Nephron progenitor cell (in vitro differentiated cells): ENCODE data around the gene ZPR1.
"Not testable (repeated sequence)": the region's sequence is repeated elsewhere in the genome, so short reads cannot be mapped to it uniquely, and the experiment has no call there.

Source experiments
- DNase-seq: peaks from one replicate; pipeline ENCODE4 v3.0.0; 2021
- H3K27ac Mint-ChIP-seq: 2 replicates; pipeline ENCODE4 v1.8.0; 2021; ENCODE audit warnings: mild to moderate bottlenecking, moderate library complexity, mixed read lengths
- H3K27me3 Mint-ChIP-seq: 2 replicates; pipeline ENCODE4 v1.8.0; 2021; ENCODE audit warnings: mild to moderate bottlenecking, low read depth, mixed read lengths; ENCODE audit not compliant: poor library complexity
- H3K36me3 Mint-ChIP-seq: 2 replicates; pipeline ENCODE4 v1.8.0; 2021; ENCODE audit warnings: low read depth, mixed read lengths
- H3K4me1 Mint-ChIP-seq: 2 replicates; pipeline ENCODE4 v1.8.0; 2021; ENCODE audit warnings: mixed read lengths
- H3K4me3 Mint-ChIP-seq: 2 replicates; pipeline ENCODE4 v1.8.0; 2021; ENCODE audit warnings: mild to moderate bottlenecking, moderate library complexity, mixed read lengths
- H3K9me3 Mint-ChIP-seq: 2 replicates; pipeline ENCODE4 v1.8.0; 2021; ENCODE audit warnings: mild to moderate bottlenecking, moderate library complexity, mixed read lengths
- TF ChIP-seq, protein P1 (sequence below): fragments of 200-600 bp; sonication (generic); IDR thresholded peaks from 2 replicates; pipeline ENCODE4 v1.5.0; 2021; ENCODE audit warnings: antibody characterized with exemption

The ZPR1 gene

DNA sequence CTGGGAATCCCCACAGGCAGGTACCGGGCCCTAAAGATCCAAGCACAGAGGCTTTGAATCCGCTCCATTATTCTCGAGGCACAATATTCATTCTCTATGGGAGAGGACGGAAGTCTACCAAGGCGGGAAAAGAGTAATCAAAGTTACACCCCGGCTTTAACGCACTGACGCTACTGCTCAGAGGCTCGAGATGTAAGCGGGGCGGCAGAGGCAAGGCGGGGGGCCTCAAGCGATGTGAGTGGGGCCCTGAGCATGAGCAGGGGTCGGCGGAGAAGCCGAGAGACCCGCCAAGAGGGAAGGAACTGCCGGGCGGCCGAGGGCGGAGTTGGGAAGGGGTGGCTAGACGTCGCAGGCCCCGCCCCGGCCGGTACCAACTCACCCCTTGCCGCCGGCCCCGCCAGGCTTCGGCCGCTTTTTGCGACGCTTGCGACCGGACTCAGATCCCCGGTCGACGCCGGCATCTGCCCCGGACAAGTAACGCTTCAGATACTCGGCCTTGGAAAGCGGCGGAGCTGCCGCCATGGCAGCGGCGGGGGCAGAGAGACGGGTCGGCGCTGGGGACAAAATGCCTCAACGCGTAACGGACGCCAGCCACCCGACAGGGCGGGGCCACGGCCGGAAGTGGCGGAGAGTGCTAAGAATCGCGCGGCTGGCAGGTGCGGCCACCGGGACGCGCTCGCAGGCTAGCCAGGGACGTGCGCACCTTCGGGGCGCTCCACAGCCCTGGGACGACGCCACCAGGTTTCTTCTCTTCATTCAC, 15.2 kb downstream of the ZPR1 start, which contains the start of gene BUD13:
Gene BUD13, minus strand, starts transcription at position 545 of the 760 bp plus-strand sequence. Its CDS starts 23 bp downstream, at position 522.
- H3K36me3 Mint-ChIP-seq = peaks cover 33% of the 10 kb centered on the region
- H3K27me3 Mint-ChIP-seq = no peaks in the 10 kb centered on the region
- TF ChIP-seq, protein P1, sequence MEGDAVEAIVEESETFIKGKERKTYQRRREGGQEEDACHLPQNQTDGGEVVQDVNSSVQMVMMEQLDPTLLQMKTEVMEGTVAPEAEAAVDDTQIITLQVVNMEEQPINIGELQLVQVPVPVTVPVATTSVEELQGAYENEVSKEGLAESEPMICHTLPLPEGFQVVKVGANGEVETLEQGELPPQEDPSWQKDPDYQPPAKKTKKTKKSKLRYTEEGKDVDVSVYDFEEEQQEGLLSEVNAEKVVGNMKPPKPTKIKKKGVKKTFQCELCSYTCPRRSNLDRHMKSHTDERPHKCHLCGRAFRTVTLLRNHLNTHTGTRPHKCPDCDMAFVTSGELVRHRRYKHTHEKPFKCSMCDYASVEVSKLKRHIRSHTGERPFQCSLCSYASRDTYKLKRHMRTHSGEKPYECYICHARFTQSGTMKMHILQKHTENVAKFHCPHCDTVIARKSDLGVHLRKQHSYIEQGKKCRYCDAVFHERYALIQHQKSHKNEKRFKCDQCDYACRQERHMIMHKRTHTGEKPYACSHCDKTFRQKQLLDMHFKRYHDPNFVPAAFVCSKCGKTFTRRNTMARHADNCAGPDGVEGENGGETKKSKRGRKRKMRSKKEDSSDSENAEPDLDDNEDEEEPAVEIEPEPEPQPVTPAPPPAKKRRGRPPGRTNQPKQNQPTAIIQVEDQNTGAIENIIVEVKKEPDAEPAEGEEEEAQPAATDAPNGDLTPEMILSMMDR = no peak
- H3K9me3 Mint-ChIP-seq = no peaks in the 10 kb centered on the region
- peak; percentile 95 for DNase-seq
- H3K27ac Mint-ChIP-seq = peak within 1 kb of the TSS; percentile 83
- H3K4me1 Mint-ChIP-seq = peaks cover 35% of the 10 kb centered on the region
- peak within 1 kb of the TSS; percentile 93 for H3K4me3 Mint-ChIP-seq

- peaks cover 35% of the 10 kb centered on the region for H3K4me1 Mint-ChIP-seq
- H3K4me3 Mint-ChIP-seq = peak overlapping the region; percentile 93
- H3K27ac Mint-ChIP-seq = peak overlapping the region; percentile 83
- H3K9me3 Mint-ChIP-seq = no peaks in the 10 kb centered on the region
- no peak for DNase-seq
- no peaks in the 10 kb centered on the region for H3K27me3 Mint-ChIP-seq
- peaks cover 31% of the 10 kb centered on the region for H3K36me3 Mint-ChIP-seq
- TF ChIP-seq, protein P1 = no peak
These were observed 15.9 kb downstream of the ZPR1 start for GRCh38 chr11:116771935-116772334.

DNA sequence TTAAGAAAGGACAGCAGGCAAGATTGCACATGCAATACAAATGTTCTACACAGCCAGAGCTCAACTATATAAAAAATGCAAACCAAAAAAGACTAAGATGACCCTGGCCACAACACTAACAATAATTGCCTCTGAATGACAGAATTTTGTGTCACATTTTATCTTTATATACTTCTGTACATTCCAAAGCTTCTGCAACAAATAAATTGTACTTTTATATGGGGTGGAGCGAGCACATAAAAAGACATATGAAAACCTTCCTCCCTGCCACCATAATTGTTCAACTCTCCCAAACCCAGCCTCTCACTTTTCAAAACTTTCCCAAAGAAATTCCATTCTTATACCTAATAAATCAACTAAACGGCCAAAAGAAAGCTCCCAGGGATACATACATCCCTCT, 25.7 kb downstream of the ZPR1 start:
- TF ChIP-seq, protein P1 = no peak
- peaks cover 47% of the 10 kb centered on the region for H3K36me3 Mint-ChIP-seq

GRCh38 chr11:116756044-116756443, 31.8 kb downstream of the ZPR1 start:
- not testable (repeated sequence) for H3K4me3 Mint-ChIP-seq, H3K9me3 Mint-ChIP-seq, H3K27ac Mint-ChIP-seq, H3K4me1 Mint-ChIP-seq, DNase-seq, H3K27me3 Mint-ChIP-seq
- H3K36me3 Mint-ChIP-seq = peaks cover 59% of the 10 kb centered on the region

More for the DNA sequence above, 25.7 kb downstream of the ZPR1 start:
- Mint-ChIP-seq H3K27ac (no peak overlapping the region), H3K27me3 (no peaks in the 10 kb centered on the region), H3K9me3 (no peaks in the 10 kb centered on the region), H3K4me1 (no peaks in the 10 kb centered on the region), H3K4me3 (no peak overlapping the region)
- DNase-seq = no peak

DNA sequence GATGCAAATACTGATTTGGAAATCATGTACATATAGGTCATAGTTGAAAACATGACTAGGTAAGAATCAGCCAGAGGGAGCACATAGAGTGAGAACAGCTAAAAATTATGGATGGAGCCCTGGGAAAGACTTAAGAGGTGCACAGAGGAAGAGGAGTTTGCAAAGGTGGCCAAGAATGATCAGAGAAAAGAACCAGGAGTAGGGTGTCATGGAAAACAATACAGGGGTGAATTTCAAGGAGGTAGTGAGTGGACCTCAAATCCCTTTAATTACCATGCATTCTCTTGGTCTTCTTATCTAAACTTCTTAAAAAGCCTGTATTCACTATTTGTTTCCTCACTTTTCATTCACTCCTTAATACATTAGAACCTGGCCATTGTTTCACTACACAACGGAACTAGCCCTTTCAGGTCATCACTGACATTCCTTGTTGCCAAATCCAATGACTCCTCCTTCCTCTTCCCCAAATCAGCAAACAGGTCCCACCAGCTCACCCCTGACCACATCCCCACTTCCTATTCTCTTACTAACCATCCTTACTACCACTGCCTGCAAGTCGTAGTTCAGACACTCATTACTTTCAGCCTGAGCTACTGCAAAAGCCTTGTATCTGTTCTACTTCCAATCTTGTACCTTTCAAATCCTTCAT, 37.6 kb downstream of the ZPR1 start:
- TF ChIP-seq, protein P1 = no peak
- H3K27ac Mint-ChIP-seq = no peak overlapping the region
- no peak overlapping the region for H3K4me3 Mint-ChIP-seq
- H3K36me3 Mint-ChIP-seq = peaks cover 42% of the 10 kb centered on the region
- no peaks in the 10 kb centered on the region for H3K4me1 Mint-ChIP-seq
- H3K9me3 Mint-ChIP-seq = no peaks in the 10 kb centered on the region
- DNase-seq = no peak
- no peaks in the 10 kb centered on the region for H3K27me3 Mint-ChIP-seq

GRCh38 chr11:116742104-116742503, 45.7 kb downstream of the ZPR1 start:
- no peak overlapping the region for H3K27ac Mint-ChIP-seq
- H3K36me3 Mint-ChIP-seq = peaks cover 13% of the 10 kb centered on the region
- no peaks in the 10 kb centered on the region for H3K9me3 Mint-ChIP-seq
- TF ChIP-seq, protein P1 = no peak
- no peak overlapping the region for H3K4me3 Mint-ChIP-seq
- H3K27me3 Mint-ChIP-seq = no peaks in the 10 kb centered on the region
- no peak for DNase-seq
- H3K4me1 Mint-ChIP-seq = peaks cover 29% of the 10 kb centered on the region
